Progenitor cell of endocrine pancreas (in vitro differentiated cells): Measurements from ENCODE around the gene PTK7. TPM values are rescaled to one million over a fixed set of nuclear protein-coding genes. Genes with fewer than 3 reads are reported as not detected.
A peak's percentile ranks its signal among the peaks of the same experiment; 100 is the strongest.
"Not testable (repeated sequence)": the region's sequence is repeated elsewhere in the genome, so short reads cannot be mapped to it uniquely, and the experiment has no call there.

Source experiments
- DNase-seq: peaks from one replicate; pipeline ENCODE4 v3.0.0; 2021; ENCODE audit warnings: low spot score; ENCODE audit not compliant: unreplicated experiment
- H3K27ac Mint-ChIP-seq: 2 replicates; pipeline ENCODE4 v1.8.0; 2021; ENCODE audit warnings: mild to moderate bottlenecking, moderate library complexity, mixed read lengths
- H3K27me3 Mint-ChIP-seq: 2 replicates; pipeline ENCODE4 v1.8.0; 2021; ENCODE audit warnings: mixed read lengths
- H3K36me3 Mint-ChIP-seq: 2 replicates; pipeline ENCODE4 v1.8.0; 2022; ENCODE audit warnings: mixed read lengths; ENCODE audit not compliant: insufficient read depth
- H3K4me1 Mint-ChIP-seq: 2 replicates; pipeline ENCODE4 v1.8.0; 2021; ENCODE audit warnings: low read depth, mixed read lengths
- H3K4me3 Mint-ChIP-seq: 2 replicates; pipeline ENCODE4 v1.8.0; 2021; ENCODE audit warnings: low read depth, mild to moderate bottlenecking, moderate library complexity, mixed read lengths
- H3K9me3 Mint-ChIP-seq: 2 replicates; pipeline ENCODE4 v1.8.0; 2021; ENCODE audit warnings: low read depth, mixed read lengths
- CTCF ChIP-seq: fragments of 200-600 bp; sonication (generic); IDR thresholded peaks from one replicate; pipeline ENCODE4 v1.5.0; 2021; ENCODE audit warnings: antibody characterized with exemption, mild to moderate bottlenecking; ENCODE audit not compliant: unreplicated experiment
- total RNA-seq: library from RNA; stranded (reverse); gene quantifications from 2 replicates; pipeline ENCODE4 v1.2.1, GENCODE V29; 2021

Gene PTK7
- total RNA-seq, 1 donor from 2014 or later: 141 TPM

- peaks cover 3% of the 10 kb centered on the region for H3K4me1 Mint-ChIP-seq
- DNase-seq: no peak
- H3K27ac Mint-ChIP-seq: peak overlapping the region; percentile 56
- H3K9me3 Mint-ChIP-seq: no peaks in the 10 kb centered on the region
- no peaks in the 10 kb centered on the region for H3K36me3 Mint-ChIP-seq
- TF ChIP-seq CTCF: no peak
- H3K4me3 Mint-ChIP-seq: no peak overlapping the region
- H3K27me3 Mint-ChIP-seq: no peaks in the 10 kb centered on the region
These were observed 51.8 kb downstream of the PTK7 start for GRCh38 chr6:43127877-43128276.

- Mint-ChIP-seq H3K4me1 (no peaks in the 10 kb centered on the region), H3K4me3 (no peak overlapping the region), H3K27me3 (no peaks in the 10 kb centered on the region), H3K27ac (no peak overlapping the region), H3K36me3 (peaks cover 1% of the 10 kb centered on the region), H3K9me3 (no peaks in the 10 kb centered on the region)
- no peak for TF ChIP-seq CTCF
- no peak for DNase-seq
These were observed 52.8 kb downstream of the PTK7 start for GRCh38 chr6:43128926-43129325.

GRCh38 chr6:43129434-43130194 is 53.5 kb downstream of the PTK7 start:
- no peaks in the 10 kb centered on the region for H3K9me3 Mint-ChIP-seq
- H3K4me1 Mint-ChIP-seq: no peaks in the 10 kb centered on the region
- peak; percentile 46 for TF ChIP-seq CTCF
- H3K27me3 Mint-ChIP-seq: no peaks in the 10 kb centered on the region
- H3K4me3 Mint-ChIP-seq: no peak overlapping the region
- DNase-seq: no peak
- peaks cover 1% of the 10 kb centered on the region for H3K36me3 Mint-ChIP-seq
- H3K27ac Mint-ChIP-seq: no peak overlapping the region

GRCh38 chr6:43130429-43130828 is 54.3 kb downstream of the PTK7 start:
- H3K27ac Mint-ChIP-seq: no peak overlapping the region
- H3K4me3 Mint-ChIP-seq: no peak overlapping the region
- H3K27me3 Mint-ChIP-seq: no peaks in the 10 kb centered on the region
- H3K36me3 Mint-ChIP-seq: peaks cover 1% of the 10 kb centered on the region
- no peak for DNase-seq
- no peaks in the 10 kb centered on the region for H3K9me3 Mint-ChIP-seq
- no peaks in the 10 kb centered on the region for H3K4me1 Mint-ChIP-seq
- TF ChIP-seq CTCF: no peak

GRCh38 chr6:43131379-43131778 is 55.3 kb downstream of the PTK7 start:
- not testable (repeated sequence) for H3K9me3 Mint-ChIP-seq, H3K27ac Mint-ChIP-seq, H3K27me3 Mint-ChIP-seq, H3K36me3 Mint-ChIP-seq, H3K4me1 Mint-ChIP-seq, H3K4me3 Mint-ChIP-seq, DNase-seq

- DNase-seq: no peak
- Mint-ChIP-seq H3K4me3 (no peak overlapping the region), H3K9me3 (no peaks in the 10 kb centered on the region), H3K27ac (no peak overlapping the region), H3K27me3 (no peaks in the 10 kb centered on the region), H3K4me1 (peaks cover 3% of the 10 kb centered on the region), H3K36me3 (peaks cover 5% of the 10 kb centered on the region)
- TF ChIP-seq CTCF: no peak
These were observed 62.2 kb downstream of the PTK7 start for GRCh38 chr6:43138267-43138666.

GRCh38 chr6:43139973-43140372 is 63.9 kb downstream of the PTK7 start:
- H3K27ac Mint-ChIP-seq: peak overlapping the region; percentile 86
- not testable (repeated sequence) for H3K27me3 Mint-ChIP-seq, H3K4me3 Mint-ChIP-seq, DNase-seq, H3K36me3 Mint-ChIP-seq, H3K4me1 Mint-ChIP-seq, H3K9me3 Mint-ChIP-seq
